ENCODE measurements around the gene ZSCAN26. TPM values are rescaled to one million over a fixed set of nuclear protein-coding genes. Genes with fewer than 3 reads are reported as not detected.
A peak's percentile ranks its signal among the peaks of the same experiment; 100 is the strongest.

ZSCAN26 gene
- total and polyA plus RNA-seq, 2 of the 8 experiments (the other 6 are each of a cell fraction or from before 2014, with no cell fraction given): 7.0 to 8.5 TPM

GRCh38 chr6:28252009-28252975 lies 14.7 kb upstream of the ZSCAN26 start, which contains the start of gene ZKSCAN4 (continued):
- TF ChIP-seq TBP (IDR thresholded peaks at IDR 0.05; ENCODE audit: low read depth, low read length): peak; percentile 78; the same call in 1 of the 2 replicates
- TF ChIP-seq SP4 (IDR thresholded peaks at IDR 0.05; ENCODE audit: low read length): no peak
- no peak for TF ChIP-seq RXRA (IDR thresholded peaks at IDR 0.05; ENCODE audit: insufficient read depth, low read depth, low read length)
- no peak for TF ChIP-seq POLR2A (IDR thresholded peaks at IDR 0.05; ENCODE audit: control extremely low read depth in 1 of 2, low read depth in 2 of 2, low read length in 2 of 2)
- TF ChIP-seq ATF2 (IDR thresholded peaks at IDR 0.05; ENCODE audit: low read length): no peak
- TF ChIP-seq ASH2L (IDR thresholded peaks at IDR 0.05; ENCODE audit: low read length): peak; percentile 66
- no peak for TF ChIP-seq USF2 (IDR thresholded peaks at IDR 0.05; ENCODE audit: low read length)
- TF ChIP-seq TCF12 (IDR thresholded peaks at IDR 0.05; ENCODE audit: low read depth, low read length): no peak
- no peak for TF ChIP-seq BCL11A (IDR thresholded peaks at IDR 0.05; ENCODE audit: low read depth in 2 of 2, low read length in 2 of 2)
- TF ChIP-seq GABPA (IDR thresholded peaks at IDR 0.05; ENCODE audit: borderline replicate concordance, insufficient read depth, low read length): peak; percentile 97
- no peak for TF ChIP-seq GTF2F1 (IDR thresholded peaks at IDR 0.05; ENCODE audit: borderline replicate concordance, low read depth, low read length)
- no peak for TF ChIP-seq RAD21 (IDR thresholded peaks at IDR 0.05 in 1 of 2, conservative IDR thresholded peaks at IDR 0.05 in 1 of 2; ENCODE audit: low read depth in 2 of 2, low read length in 2 of 2)
- TF ChIP-seq SIN3A (conservative IDR thresholded peaks at IDR 0.05 in 1 of 2, IDR thresholded peaks at IDR 0.05 in 1 of 2; ENCODE audit: low read depth in 1 of 2, low read length in 2 of 2): peak; percentile 70 to 90; a peak in 2 of 4 replicates
- peak; percentile 86; the same call in 1 of the 2 replicates for TF ChIP-seq KDM5A (IDR thresholded peaks at IDR 0.05; ENCODE audit: low read length)
- peak; percentile 96 for TF ChIP-seq SP2 (IDR thresholded peaks at IDR 0.05; ENCODE audit: low read length)
- peak; percentile 53 for TF ChIP-seq KDM4A (IDR thresholded peaks at IDR 0.05; ENCODE audit: low read depth, low read length, severe bottlenecking)
- TF ChIP-seq TAF1 (IDR thresholded peaks at IDR 0.05; ENCODE audit: low read depth, low read length): peak; percentile 79
- peak; percentile 89 for TF ChIP-seq EGR1 (IDR thresholded peaks at IDR 0.05; ENCODE audit: borderline replicate concordance, low read depth, low read length)
- no peak for TF ChIP-seq CBX8 (IDR thresholded peaks at IDR 0.05; ENCODE audit: borderline replicate concordance, low read depth, low read length)
- no peak for TF ChIP-seq MAX (IDR thresholded peaks at IDR 0.05)
